GM21723 (cell line): ENCODE data around the gene SCARB2.

Experiments used
- ATAC-seq: cut with Tn5 transposase; IDR thresholded peaks from one replicate; pipeline ENCODE4 v1.9.1; 2021; ENCODE audit warnings: mild to moderate bottlenecking, moderate library complexity; ENCODE audit not compliant: unreplicated experiment

Gene SCARB2

GRCh38 chr4:76232681-76233080, 19.1 kb upstream of the SCARB2 start:
- no peak for ATAC-seq

- no peak for ATAC-seq
Observed at GRCh38 chr4:76226418-76226817, 12.8 kb upstream of the SCARB2 start.

GRCh38 chr4:76224171-76224570, 10.5 kb upstream of the SCARB2 start:
- no peak for ATAC-seq

GRCh38 chr4:76219299-76220055, 5.9 kb upstream of the SCARB2 start:
- ATAC-seq, result no peak

GRCh38 chr4:76216975-76217814, 3.6 kb upstream of the SCARB2 start:
- no peak for ATAC-seq

GRCh38 chr4:76216524-76216923, 2.9 kb upstream of the SCARB2 start:
- no peak for ATAC-seq

- no peak for ATAC-seq
Observed at GRCh38 chr4:76215077-76215476, 1.5 kb upstream of the SCARB2 start.

GRCh38 chr4:76214177-76214675, 602 bp upstream of the SCARB2 start:
- ATAC-seq, result peak; percentile 63

- no peak for ATAC-seq
Observed at GRCh38 chr4:76212851-76213414, 691 bp downstream of the SCARB2 start.

GRCh38 chr4:76211769-76212708, 1.6 kb downstream of the SCARB2 start:
- no peak for ATAC-seq

- ATAC-seq, result no peak
Observed at GRCh38 chr4:76210452-76210851, 3.2 kb downstream of the SCARB2 start.

- ATAC-seq, result no peak
Observed at GRCh38 chr4:76209881-76210280, 3.7 kb downstream of the SCARB2 start.

GRCh38 chr4:76208005-76208765, 5.4 kb downstream of the SCARB2 start:
- no peak for ATAC-seq

GRCh38 chr4:76207549-76207948, 6.1 kb downstream of the SCARB2 start:
- ATAC-seq, result no peak

GRCh38 chr4:76206222-76206942, 7.2 kb downstream of the SCARB2 start:
- no peak for ATAC-seq

- ATAC-seq, result no peak
Observed at GRCh38 chr4:76205476-76205875, 8.1 kb downstream of the SCARB2 start.

GRCh38 chr4:76204936-76205335, 8.7 kb downstream of the SCARB2 start:
- ATAC-seq, result no peak

GRCh38 chr4:76203541-76203940, 10.1 kb downstream of the SCARB2 start:
- ATAC-seq, result no peak

GRCh38 chr4:76201276-76201675, 12.3 kb downstream of the SCARB2 start:
- ATAC-seq, result no peak
